ENCODE data around the gene ITIH3.
A peak's percentile ranks its signal among the peaks of the same experiment; 100 is the strongest.

DNA sequence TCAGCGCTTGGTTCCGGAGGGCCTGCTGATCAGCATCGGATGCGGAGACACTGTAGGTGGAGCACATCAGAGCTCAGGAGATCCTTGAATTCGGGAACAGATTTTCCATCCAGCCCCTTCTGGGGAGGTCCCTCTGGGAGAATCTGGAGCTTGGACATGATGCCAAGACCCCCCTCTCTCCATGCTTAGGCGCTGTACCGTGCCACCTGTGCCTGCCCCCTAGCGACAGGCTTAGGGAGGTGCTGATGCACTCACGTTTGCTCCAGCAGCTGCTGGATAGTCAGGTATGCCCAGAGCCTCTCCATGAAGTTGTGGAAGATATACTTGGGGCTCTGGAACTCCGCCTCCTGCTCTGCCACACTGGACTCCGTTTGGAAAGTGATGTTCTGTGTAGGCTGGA lies 26.1 kb downstream of the ITIH3 start:
- TF ChIP-seq, protein P1, sequence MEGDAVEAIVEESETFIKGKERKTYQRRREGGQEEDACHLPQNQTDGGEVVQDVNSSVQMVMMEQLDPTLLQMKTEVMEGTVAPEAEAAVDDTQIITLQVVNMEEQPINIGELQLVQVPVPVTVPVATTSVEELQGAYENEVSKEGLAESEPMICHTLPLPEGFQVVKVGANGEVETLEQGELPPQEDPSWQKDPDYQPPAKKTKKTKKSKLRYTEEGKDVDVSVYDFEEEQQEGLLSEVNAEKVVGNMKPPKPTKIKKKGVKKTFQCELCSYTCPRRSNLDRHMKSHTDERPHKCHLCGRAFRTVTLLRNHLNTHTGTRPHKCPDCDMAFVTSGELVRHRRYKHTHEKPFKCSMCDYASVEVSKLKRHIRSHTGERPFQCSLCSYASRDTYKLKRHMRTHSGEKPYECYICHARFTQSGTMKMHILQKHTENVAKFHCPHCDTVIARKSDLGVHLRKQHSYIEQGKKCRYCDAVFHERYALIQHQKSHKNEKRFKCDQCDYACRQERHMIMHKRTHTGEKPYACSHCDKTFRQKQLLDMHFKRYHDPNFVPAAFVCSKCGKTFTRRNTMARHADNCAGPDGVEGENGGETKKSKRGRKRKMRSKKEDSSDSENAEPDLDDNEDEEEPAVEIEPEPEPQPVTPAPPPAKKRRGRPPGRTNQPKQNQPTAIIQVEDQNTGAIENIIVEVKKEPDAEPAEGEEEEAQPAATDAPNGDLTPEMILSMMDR (IDR thresholded peaks at IDR 0.05): peak in 4 of 6 experiments; percentile 9 to 45 (median 29)
- no peak for TF ChIP-seq POLR2A (IDR thresholded peaks at IDR 0.05)

All from esophagus squamous epithelium (tissue), 4 donors.